HepG2 (cell line): Measurements from ENCODE around the gene ATG4B. TPM values are rescaled to one million over a fixed set of nuclear protein-coding genes. Genes with fewer than 3 reads are reported as not detected.

ENCODE experiments used
- ATAC-seq: fragments of 200-7000 bp; cut with Tn5 transposase; 3 replicates; pipeline ENCODE4 v1.9.1; 2020; ENCODE audit warnings: mild to moderate bottlenecking, moderate library complexity
- BruUV-seq: library from RNA; stranded (reverse); fragments of 400-500 nt; replicated peaks from 2 replicates; lab custom pipeline; 2021; lab: Mats Ljungman, UMichigan
- CTCF ChIA-PET: fragments of 300-600 bp; formaldehyde crosslinking; extraction: SDS; loops from one replicate; lab custom pipeline; 2021; ENCODE audit warnings: low total read pairs, inconsistent platforms, low intra/inter-chr PET ratio; lab: Yijun Ruan, JAX
- POLR2A ChIA-PET: fragments of 350-600 bp; sonication (Branson Sonifier 250); formaldehyde crosslinking; loops from one replicate; lab custom pipeline; 2020; ENCODE audit warnings: antibody characterized with exemption, inconsistent platforms; lab: Yijun Ruan, JAX
- DNase-seq: peaks from one replicate; pipeline ENCODE4 v3.0.0-alpha.2; 2015; ENCODE audit warnings: low spot score
- FAIRE-seq: peaks from 3 replicates; lab custom pipeline; 2011; peaks lifted over from hg19 to GRCh38; lab: Jason Lieb, UNC
- H2AFZ ChIP-seq: one replicate; pipeline ENCODE4 v1.6.1; 2011; ENCODE audit warnings: low read length, inconsistent platforms
- H3K27ac ChIP-seq: fragments of 300-600 bp; 3 replicates; pipeline ENCODE4 v1.8.0; 2011; ENCODE audit warnings: mixed run types, mild to moderate bottlenecking, mixed read lengths, low read length, inconsistent platforms; ENCODE audit not compliant: insufficient read depth; ENCODE audit errors: extremely low read length
- H3K27me3 ChIP-seq, 2 experiments: fragments of 200-600 bp in 1 of 2; 2 replicates in 1 of 2; 3 replicates in 1 of 2; pipeline versions ENCODE4 v1.6.0 to v1.8.0; 2011; ENCODE audit warnings: low read length in 2 of 2, mild to moderate bottlenecking in 2 of 2, moderate library complexity in 2 of 2, inconsistent platforms in 1 of 2; ENCODE audit not compliant: insufficient read depth in 2 of 2, control insufficient read depth in 1 of 2
- H3K36me3 ChIP-seq, 2 experiments: fragments of 200-600 bp in 1 of 2; replicated peaks in 1 of 2; 2 replicates in 1 of 2; 3 replicates in 1 of 2; pipeline versions ENCODE4 v1.5.1 to v1.8.0; 2011; ENCODE audit warnings: low read length in 2 of 2, inconsistent platforms in 1 of 2; ENCODE audit not compliant: insufficient read depth in 2 of 2, control insufficient read depth in 1 of 2
- H3K4me1 ChIP-seq: 2 replicates; pipeline ENCODE4 v1.5.1; 2012; ENCODE audit warnings: low read length, inconsistent platforms; ENCODE audit not compliant: insufficient read depth
- H3K4me2 ChIP-seq: 2 replicates; pipeline ENCODE4 v1.6.0; 2011; ENCODE audit warnings: low read depth, low read length, inconsistent platforms
- H3K4me3 ChIP-seq, 3 experiments: fragments of 200-600 bp in 1 of 3; sonication (generic), shearing (Covaris generic) in 1 of 3; replicated peaks in 1 of 3; 2 replicates each; pipeline ENCODE4 v1.5.1; 2011 to 2016; ENCODE audit warnings: low read length in 3 of 3, inconsistent platforms in 2 of 3, low read depth in 2 of 3, mild to moderate bottlenecking in 2 of 3, control low read depth in 1 of 3, mixed read lengths in 1 of 3; ENCODE audit not compliant: insufficient read depth in 1 of 3
- H3K79me2 ChIP-seq: one replicate; pipeline ENCODE4 v1.6.1; 2011; ENCODE audit warnings: low read length, inconsistent platforms; ENCODE audit not compliant: insufficient read depth
- H3K9ac ChIP-seq: 2 replicates; pipeline ENCODE4 v1.6.0; 2011; ENCODE audit warnings: mild to moderate bottlenecking, low read depth, low read length, inconsistent platforms; ENCODE audit not compliant: insufficient read depth
- H3K9me3 ChIP-seq: 2 replicates; pipeline ENCODE4 v1.5.1; 2012; ENCODE audit warnings: mild to moderate bottlenecking, low read length
- H4K20me1 ChIP-seq: 2 replicates; pipeline ENCODE4 v1.6.0; 2011; ENCODE audit warnings: inconsistent platforms, mild to moderate bottlenecking, low read length, moderate library complexity; ENCODE audit not compliant: insufficient read depth
- ARHGAP35 ChIP-seq: sonication (generic); formaldehyde crosslinking; IDR thresholded peaks from 2 replicates; pipeline ENCODE4 v1.9.0; 2022; ENCODE audit warnings: mild to moderate bottlenecking, inconsistent platforms, moderate library complexity, missing genetic modification reagents, borderline replicate concordance
- MED8 ChIP-seq: sonication (generic); formaldehyde crosslinking; IDR thresholded peaks from 2 replicates; pipeline ENCODE4 v1.8.1; 2023; ENCODE audit warnings: mild to moderate bottlenecking, missing genetic modification reagents; ENCODE audit not compliant: insufficient replicate concordance
- RFXAP ChIP-seq: sonication (generic); formaldehyde crosslinking; IDR thresholded peaks from 2 replicates; pipeline ENCODE4 v1.4.0; 2020; ENCODE audit warnings: missing genetic modification reagents, borderline replicate concordance
- ZNF451 ChIP-seq: sonication (generic); formaldehyde crosslinking; IDR thresholded peaks from 2 replicates; pipeline ENCODE4 v1.5.0; 2020; ENCODE audit warnings: mild to moderate bottlenecking, missing genetic modification reagents
- ZSCAN21 ChIP-seq: sonication (generic); formaldehyde crosslinking; IDR thresholded peaks from 2 replicates; pipeline ENCODE4 v1.8.0; 2022; ENCODE audit warnings: mild to moderate bottlenecking, missing genetic modification reagents, moderate library complexity, borderline replicate concordance
- WGBS: methylation state at CpG from one replicate; pipeline ENCODE4 v1.1.6; 2017; ENCODE audit warnings: low lambda C conversion rate; 5-methylcytosine and 5-hydroxymethylcytosine counted together
- in situ Hi-C: cut with HindIII; loops from 2 replicates; pipeline ENCODE4 v1.10.0; 2017; ENCODE audit warnings: low pct_unique_long_range_greater_than_20kb; ENCODE audit not compliant: extremely low pct_ligation_motif_present
- intact Hi-C: fragments of 100-400 bp; cut with micrococcal nuclease; formaldehyde crosslinking; loops from one replicate; pipeline ENCODE4 v1.10.0; 2022; ENCODE audit not compliant: unreplicated experiment
- polyA plus RNA-seq, 8 experiments: library from polyadenylated mRNA; depleted of rRNA in 3 of 8; stranded (reverse) in 7 of 8; unstranded in 1 of 8; fragments of >200 nt; fragmentation: Illumina TruSeq in 4 of 8; extraction: Trizol in 4 of 8; gene quantifications; 2 replicates each; pipeline versions ENCODE4 v1.2.1 to v1.2.3, GENCODE V29; 2011 to 2016; ENCODE audit warnings: low read depth in 4 of 8, missing spikeins in 1 of 8, mixed read lengths in 1 of 8; ENCODE audit not compliant: insufficient read depth in 1 of 8
- total RNA-seq, 5 experiments: library from RNA; depleted of rRNA; stranded (reverse); fragments of >200 nt; fragmentation: Illumina TruSeq; extraction: Trizol; gene quantifications; 2 replicates each; pipeline ENCODE4 v1.2.3, GENCODE V29; 2016; ENCODE audit warnings: low read depth in 1 of 5
- TF ChIP-seq, protein P1 (sequence below): sonication (generic); formaldehyde crosslinking; IDR thresholded peaks from 2 replicates; pipeline ENCODE4 v1.5.0; 2020; ENCODE audit warnings: missing genetic modification reagents
- TF ChIP-seq, protein P2 (sequence below): sonication (generic); formaldehyde crosslinking; IDR thresholded peaks from one replicate; pipeline ENCODE4 v1.5.1; 2020; ENCODE audit warnings: mild to moderate bottlenecking, missing genetic modification reagents; ENCODE audit errors: not compliant biosample characterization
- TF ChIP-seq, protein P3 (sequence below): sonication (generic); formaldehyde crosslinking; conservative IDR thresholded peaks from 2 replicates; pipeline ENCODE4 v1.8.0; 2022; ENCODE audit warnings: low read depth, missing genetic modification reagents
- TF ChIP-seq, protein P4 (sequence below): sonication (generic); formaldehyde crosslinking; IDR thresholded peaks from 2 replicates; pipeline ENCODE4 v1.9.0; 2022; ENCODE audit warnings: missing genetic modification reagents, mild to moderate bottlenecking, borderline replicate concordance

Gene ATG4B
- total and polyA plus RNA-seq, 2 of the 13 experiments (the other 11 are each of a cell fraction or from before 2014, with no cell fraction given): 95.5 to 239 TPM

DNA sequence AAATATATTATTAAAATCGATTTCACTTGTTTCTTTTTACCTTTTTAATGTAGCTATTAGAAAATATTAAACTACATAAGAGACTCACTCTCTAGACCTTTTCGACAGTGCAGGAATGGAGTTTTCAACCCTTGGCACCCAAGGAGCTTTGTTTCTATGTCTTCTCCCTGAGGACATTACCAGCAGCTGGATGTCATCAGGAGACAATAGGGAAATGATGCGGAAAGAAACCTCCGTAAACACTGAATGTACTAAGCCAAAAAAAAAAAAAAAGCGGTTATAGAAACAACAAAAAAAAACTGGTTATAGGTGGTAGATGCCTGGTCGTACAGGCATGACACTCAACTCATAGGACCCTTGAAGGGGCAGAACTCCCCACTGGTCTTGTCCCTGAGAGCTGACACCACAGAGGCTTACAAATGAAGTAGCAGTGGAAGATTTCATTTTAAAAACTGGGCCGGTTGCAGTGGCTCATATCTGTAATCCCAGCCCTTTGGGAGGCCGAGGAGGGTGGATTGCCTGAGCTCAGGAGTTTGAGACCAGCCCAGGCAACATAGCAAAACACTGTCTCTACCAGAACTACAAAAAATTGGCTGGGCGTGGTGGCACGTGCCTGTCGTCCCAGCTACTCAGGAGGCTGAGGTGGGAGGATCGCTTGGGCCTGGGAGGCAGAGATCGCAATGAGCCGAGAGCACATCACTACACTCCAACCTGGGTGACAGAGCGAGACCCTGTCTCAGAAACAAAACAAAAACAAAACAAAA, 24.3 kb upstream of the ATG4B start:
- no peak for FAIRE-seq
- H3K4me1 ChIP-seq: peaks cover 32% of the 10 kb centered on the region
- H3K4me3 ChIP-seq: no peak overlapping the region
- WGBS: 90% methylated on average over 15 of the region's 15 CpGs
- no peaks in the 10 kb centered on the region for H4K20me1 ChIP-seq
- H3K9ac ChIP-seq: no peak overlapping the region
- BruUV-seq: no TSS peak
- ChIA-PET POLR2A (interaction anchor here (0.7 kb wide), 1 partner anchor 9 kb away, joined by 3 read pairs; no protein-coding TSS in a partner anchor), CTCF (no interaction called here)
- intact Hi-C loops: no loop called here
- no peak for ATAC-seq
- H3K79me2 ChIP-seq: peaks cover 75% of the 10 kb centered on the region
- peaks cover 12 to 38% of the 10 kb centered on the region in 2 experiments for H3K36me3 ChIP-seq
- DNase-seq: no peak
- no peak overlapping the region for H3K27ac ChIP-seq
- no peaks in the 10 kb centered on the region for H3K9me3 ChIP-seq
- in situ Hi-C loops: no loop called here
- H3K4me2 ChIP-seq: no peak overlapping the region
- H3K27me3 ChIP-seq: no peaks in the 10 kb centered on the region; a peak in 1 of 5 replicates
- H2AFZ ChIP-seq: no peak overlapping the region
- TF ChIP-seq, protein P1, sequence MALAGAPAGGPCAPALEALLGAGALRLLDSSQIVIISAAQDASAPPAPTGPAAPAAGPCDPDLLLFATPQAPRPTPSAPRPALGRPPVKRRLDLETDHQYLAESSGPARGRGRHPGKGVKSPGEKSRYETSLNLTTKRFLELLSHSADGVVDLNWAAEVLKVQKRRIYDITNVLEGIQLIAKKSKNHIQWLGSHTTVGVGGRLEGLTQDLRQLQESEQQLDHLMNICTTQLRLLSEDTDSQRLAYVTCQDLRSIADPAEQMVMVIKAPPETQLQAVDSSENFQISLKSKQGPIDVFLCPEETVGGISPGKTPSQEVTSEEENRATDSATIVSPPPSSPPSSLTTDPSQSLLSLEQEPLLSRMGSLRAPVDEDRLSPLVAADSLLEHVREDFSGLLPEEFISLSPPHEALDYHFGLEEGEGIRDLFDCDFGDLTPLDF (CRISPR knock-in tag): no peak
- TF ChIP-seq, protein P2, sequence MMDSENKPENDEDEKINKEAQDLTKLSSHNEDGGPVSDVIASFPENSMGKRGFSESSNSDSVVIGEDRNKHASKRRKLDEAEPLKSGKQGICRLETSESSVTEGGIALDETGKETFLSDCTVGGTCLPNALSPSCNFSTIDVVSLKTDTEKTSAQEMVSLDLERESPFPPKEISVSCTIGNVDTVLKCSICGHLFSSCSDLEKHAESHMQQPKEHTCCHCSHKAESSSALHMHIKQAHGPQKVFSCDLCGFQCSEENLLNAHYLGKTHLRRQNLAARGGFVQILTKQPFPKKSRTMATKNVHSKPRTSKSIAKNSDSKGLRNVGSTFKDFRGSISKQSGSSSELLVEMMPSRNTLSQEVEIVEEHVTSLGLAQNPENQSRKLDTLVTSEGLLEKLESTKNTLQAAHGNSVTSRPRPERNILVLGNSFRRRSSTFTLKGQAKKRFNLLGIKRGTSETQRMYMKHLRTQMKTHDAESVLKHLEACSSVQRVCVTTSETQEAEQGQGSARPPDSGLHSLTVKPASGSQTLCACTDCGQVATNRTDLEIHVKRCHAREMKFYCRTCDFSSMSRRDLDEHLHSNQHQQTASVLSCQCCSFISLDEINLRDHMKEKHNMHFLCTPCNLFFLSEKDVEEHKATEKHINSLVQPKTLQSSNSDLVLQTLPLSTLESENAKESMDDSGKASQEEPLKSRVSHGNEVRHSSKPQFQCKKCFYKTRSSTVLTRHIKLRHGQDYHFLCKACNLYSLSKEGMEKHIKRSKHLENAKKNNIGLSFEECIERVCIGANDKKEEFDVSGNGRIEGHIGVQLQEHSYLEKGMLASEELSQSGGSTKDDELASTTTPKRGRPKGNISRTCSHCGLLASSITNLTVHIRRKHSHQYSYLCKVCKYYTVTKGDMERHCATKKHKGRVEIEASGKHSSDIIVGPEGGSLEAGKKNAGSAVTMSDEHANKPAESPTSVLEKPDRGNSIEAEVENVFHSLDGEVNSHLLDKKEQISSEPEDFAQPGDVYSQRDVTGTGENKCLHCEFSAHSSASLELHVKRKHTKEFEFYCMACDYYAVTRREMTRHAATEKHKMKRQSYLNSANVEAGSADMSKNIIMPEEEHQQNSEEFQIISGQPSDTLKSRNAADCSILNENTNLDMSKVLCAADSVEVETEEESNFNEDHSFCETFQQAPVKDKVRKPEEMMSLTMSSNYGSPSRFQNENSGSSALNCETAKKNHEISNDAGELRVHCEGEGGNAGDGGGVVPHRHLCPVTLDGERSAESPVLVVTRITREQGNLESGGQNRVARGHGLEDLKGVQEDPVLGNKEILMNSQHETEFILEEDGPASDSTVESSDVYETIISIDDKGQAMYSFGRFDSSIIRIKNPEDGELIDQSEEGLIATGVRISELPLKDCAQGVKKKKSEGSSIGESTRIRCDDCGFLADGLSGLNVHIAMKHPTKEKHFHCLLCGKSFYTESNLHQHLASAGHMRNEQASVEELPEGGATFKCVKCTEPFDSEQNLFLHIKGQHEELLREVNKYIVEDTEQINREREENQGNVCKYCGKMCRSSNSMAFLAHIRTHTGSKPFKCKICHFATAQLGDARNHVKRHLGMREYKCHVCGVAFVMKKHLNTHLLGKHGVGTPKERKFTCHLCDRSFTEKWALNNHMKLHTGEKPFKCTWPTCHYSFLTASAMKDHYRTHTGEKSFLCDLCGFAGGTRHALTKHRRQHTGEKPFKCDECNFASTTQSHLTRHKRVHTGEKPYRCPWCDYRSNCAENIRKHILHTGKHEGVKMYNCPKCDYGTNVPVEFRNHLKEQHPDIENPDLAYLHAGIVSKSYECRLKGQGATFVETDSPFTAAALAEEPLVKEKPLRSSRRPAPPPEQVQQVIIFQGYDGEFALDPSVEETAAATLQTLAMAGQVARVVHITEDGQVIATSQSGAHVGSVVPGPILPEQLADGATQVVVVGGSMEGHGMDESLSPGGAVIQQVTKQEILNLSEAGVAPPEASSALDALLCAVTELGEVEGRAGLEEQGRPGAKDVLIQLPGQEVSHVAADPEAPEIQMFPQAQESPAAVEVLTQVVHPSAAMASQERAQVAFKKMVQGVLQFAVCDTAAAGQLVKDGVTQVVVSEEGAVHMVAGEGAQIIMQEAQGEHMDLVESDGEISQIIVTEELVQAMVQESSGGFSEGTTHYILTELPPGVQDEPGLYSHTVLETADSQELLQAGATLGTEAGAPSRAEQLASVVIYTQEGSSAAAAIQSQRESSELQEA (CRISPR knock-in tag): no peak
- TF ChIP-seq ARHGAP35 (CRISPR knock-in tag) (no peak), RFXAP (no peak), ZNF451 (CRISPR knock-in tag) (no peak), MED8 (CRISPR knock-in tag) (no peak), ZSCAN21 (CRISPR knock-in tag) (no peak)
- TF ChIP-seq, protein P3, sequence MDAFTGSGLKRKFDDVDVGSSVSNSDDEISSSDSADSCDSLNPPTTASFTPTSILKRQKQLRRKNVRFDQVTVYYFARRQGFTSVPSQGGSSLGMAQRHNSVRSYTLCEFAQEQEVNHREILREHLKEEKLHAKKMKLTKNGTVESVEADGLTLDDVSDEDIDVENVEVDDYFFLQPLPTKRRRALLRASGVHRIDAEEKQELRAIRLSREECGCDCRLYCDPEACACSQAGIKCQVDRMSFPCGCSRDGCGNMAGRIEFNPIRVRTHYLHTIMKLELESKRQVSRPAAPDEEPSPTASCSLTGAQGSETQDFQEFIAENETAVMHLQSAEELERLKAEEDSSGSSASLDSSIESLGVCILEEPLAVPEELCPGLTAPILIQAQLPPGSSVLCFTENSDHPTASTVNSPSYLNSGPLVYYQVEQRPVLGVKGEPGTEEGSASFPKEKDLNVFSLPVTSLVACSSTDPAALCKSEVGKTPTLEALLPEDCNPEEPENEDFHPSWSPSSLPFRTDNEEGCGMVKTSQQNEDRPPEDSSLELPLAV (CRISPR knock-in tag): no peak
- TF ChIP-seq, protein P4, sequence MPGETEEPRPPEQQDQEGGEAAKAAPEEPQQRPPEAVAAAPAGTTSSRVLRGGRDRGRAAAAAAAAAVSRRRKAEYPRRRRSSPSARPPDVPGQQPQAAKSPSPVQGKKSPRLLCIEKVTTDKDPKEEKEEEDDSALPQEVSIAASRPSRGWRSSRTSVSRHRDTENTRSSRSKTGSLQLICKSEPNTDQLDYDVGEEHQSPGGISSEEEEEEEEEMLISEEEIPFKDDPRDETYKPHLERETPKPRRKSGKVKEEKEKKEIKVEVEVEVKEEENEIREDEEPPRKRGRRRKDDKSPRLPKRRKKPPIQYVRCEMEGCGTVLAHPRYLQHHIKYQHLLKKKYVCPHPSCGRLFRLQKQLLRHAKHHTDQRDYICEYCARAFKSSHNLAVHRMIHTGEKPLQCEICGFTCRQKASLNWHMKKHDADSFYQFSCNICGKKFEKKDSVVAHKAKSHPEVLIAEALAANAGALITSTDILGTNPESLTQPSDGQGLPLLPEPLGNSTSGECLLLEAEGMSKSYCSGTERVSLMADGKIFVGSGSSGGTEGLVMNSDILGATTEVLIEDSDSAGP (CRISPR knock-in tag): no peak
